A549 (cell line): Measurements from ENCODE around the gene SECISBP2L. TPM values are rescaled to one million over a fixed set of nuclear protein-coding genes. Genes with fewer than 3 reads are reported as not detected.

Experiments
- ATAC-seq, 2 experiments: fragments of 200-7000 bp in 1 of 2; fragments of >200 bp in 1 of 2; cut with Nextera tagmentation in 1 of 2; cut with Tn5 transposase in 1 of 2; 3 replicates each; pipeline versions ENCODE4 v1.8.0 to v1.9.1; 2018 to 2020; ENCODE audit warnings: mild to moderate bottlenecking in 1 of 2, moderate library complexity in 1 of 2
- CTCF ChIA-PET: fragments of 300-600 bp; sonication (Branson Sonifier 250); formaldehyde crosslinking; extraction: SDS; loops from one replicate; lab custom pipeline; 2021; ENCODE audit warnings: antibody characterized with exemption, inconsistent platforms; lab: Yijun Ruan, JAX
- POLR2A ChIA-PET: fragments of 350-600 bp; formaldehyde crosslinking; extraction: SDS; loops from one replicate; lab custom pipeline; 2021; ENCODE audit warnings: antibody characterized with exemption, inconsistent platforms; lab: Yijun Ruan, JAX
- DNase-seq, 2 experiments: peaks; one replicate each; pipeline versions ENCODE4 v3.0.0 to v3.0.0-alpha.2; 2011 to 2016; ENCODE audit warnings: low read depth in 1 of 2, low spot score in 1 of 2
- FAIRE-seq: peaks from 2 replicates; lab custom pipeline; 2011; peaks lifted over from hg19 to GRCh38; lab: Jason Lieb, UNC
- H3K27ac ChIP-seq, 2 experiments: fragments of >200 bp; sonication (Bioruptor Twin); formaldehyde crosslinking; 3 replicates each; pipeline ENCODE4 v1.5.1; 2016 to 2017
- H3K4me1 ChIP-seq: fragments of >200 bp; sonication (Bioruptor Twin); formaldehyde crosslinking; 3 replicates; pipeline ENCODE4 v1.6.1; 2016
- H3K4me2 ChIP-seq: fragments of >200 bp; sonication (Bioruptor Twin); formaldehyde crosslinking; 3 replicates; pipeline ENCODE4 v1.6.1; 2016
- H3K4me3 ChIP-seq: fragments of >200 bp; sonication (Bioruptor Twin); formaldehyde crosslinking; 3 replicates; pipeline ENCODE4 v1.5.1; 2016
- H3K9me3 ChIP-seq: fragments of >200 bp; sonication (Bioruptor Twin); formaldehyde crosslinking; 3 replicates; pipeline ENCODE4 v1.6.1; 2016
- BHLHE40 ChIP-seq: IDR thresholded peaks from 2 replicates; pipeline ENCODE4 v1.6.1; 2012; ENCODE audit warnings: low read depth, low read length, inconsistent platforms
- CEBPB ChIP-seq, 2 experiments: fragments of >200 bp in 1 of 2; sonication (Bioruptor Twin) in 1 of 2; formaldehyde crosslinking in 1 of 2; IDR thresholded peaks; 2 replicates each; pipeline ENCODE4 v1.6.1; 2012 to 2016
- EHF ChIP-seq: fragments of 250-450 bp; sonication (Bioruptor Pico); IDR thresholded peaks from 2 replicates; pipeline ENCODE4 v1.5.0; 2020; ENCODE audit warnings: mild to moderate bottlenecking
- EHMT2 ChIP-seq: fragments of 200-600 bp; sonication (generic); IDR thresholded peaks from 2 replicates; pipeline ENCODE4 v1.6.1; 2016; ENCODE audit warnings: antibody characterized with exemption, low read depth, mild to moderate bottlenecking, moderate library complexity
- ESRRA ChIP-seq: fragments of 150-350 bp; IDR thresholded peaks from 2 replicates; pipeline ENCODE4 v1.6.1; 2014; ENCODE audit warnings: mild to moderate bottlenecking, low read length, borderline replicate concordance
- FOSB ChIP-seq: fragments of 250-450 bp; sonication (Bioruptor Pico); IDR thresholded peaks from 2 replicates; pipeline ENCODE4 v1.5.0; 2020; ENCODE audit warnings: mild to moderate bottlenecking, moderate library complexity
- HOXB13 ChIP-seq: fragments of 250-450 bp; sonication (Bioruptor Pico); IDR thresholded peaks from 2 replicates; pipeline ENCODE4 v1.5.0; 2020; ENCODE audit warnings: low read depth, mild to moderate bottlenecking, moderate library complexity
- HOXB5 ChIP-seq: fragments of 250-450 bp; sonication (Bioruptor Pico); IDR thresholded peaks from 2 replicates; pipeline ENCODE4 v1.5.0; 2020; ENCODE audit warnings: mild to moderate bottlenecking, moderate library complexity
- JUN ChIP-seq, 2 experiments: fragments of >200 bp; sonication (Bioruptor Twin); formaldehyde crosslinking; IDR thresholded peaks; 2 replicates in 1 of 2; 3 replicates in 1 of 2; pipeline ENCODE4 v1.6.1; 2016 to 2017
- KDM5A ChIP-seq: fragments of 200-600 bp; sonication (generic); IDR thresholded peaks from 2 replicates; pipeline ENCODE4 v1.6.1; 2016; ENCODE audit warnings: antibody characterized with exemption, mild to moderate bottlenecking
- MAZ ChIP-seq: fragments of 150-350 bp; IDR thresholded peaks from 2 replicates; pipeline ENCODE4 v1.6.1; 2014; ENCODE audit warnings: antibody characterized with exemption, low read depth, low read length, borderline replicate concordance
- MYC ChIP-seq: IDR thresholded peaks from 2 replicates; pipeline ENCODE4 v1.6.1; 2012; ENCODE audit warnings: mild to moderate bottlenecking, inconsistent platforms, low read length, improper control_type of control experiment, borderline replicate concordance
- NFE2L2 ChIP-seq: fragments of 150-350 bp; conservative IDR thresholded peaks from 2 replicates; pipeline ENCODE4 v1.6.1; 2014; ENCODE audit warnings: low read length
- PHF8 ChIP-seq: fragments of 200-600 bp; sonication (generic); IDR thresholded peaks from 2 replicates; pipeline ENCODE4 v1.6.1; 2016; ENCODE audit warnings: low read depth, mild to moderate bottlenecking, antibody characterized with exemption, moderate library complexity, borderline replicate concordance
- POLR2AphosphoS2 ChIP-seq: conservative IDR thresholded peaks from 2 replicates; pipeline ENCODE4 v1.6.1; 2012; ENCODE audit warnings: low read length, improper control_type of control experiment, inconsistent platforms
- RARB ChIP-seq: fragments of 250-450 bp; sonication (Bioruptor Pico); IDR thresholded peaks from 2 replicates; pipeline ENCODE4 v1.8.0; 2021; ENCODE audit warnings: mild to moderate bottlenecking, moderate library complexity
- ZSCAN20 ChIP-seq: fragments of 250-450 bp; sonication (Bioruptor Pico); IDR thresholded peaks from 2 replicates; pipeline ENCODE4 v1.8.0; 2022; ENCODE audit warnings: mild to moderate bottlenecking, moderate library complexity
- WGBS: methylation state at CpG from one replicate; pipeline ENCODE4 v1.1.6; 2017; ENCODE audit errors: missing lambda C conversion rate; 5-methylcytosine and 5-hydroxymethylcytosine counted together
- polyA plus RNA-seq, 4 experiments: library from polyadenylated mRNA; depleted of rRNA in 3 of 4; stranded (reverse); fragments of >200 nt; fragmentation: RNase III in 1 of 4; extraction: RNeasy Plus Mini Kit Qiagen cat#74134 plus additional on column Dnase treatment in 1 of 4; gene quantifications; 2 replicates in 3 of 4; 3 replicates in 1 of 4; pipeline ENCODE4 v1.2.3, GENCODE V29; 2011 to 2017
- TF ChIP-seq, protein P1 (sequence below): fragments of 150-350 bp; IDR thresholded peaks from 2 replicates; pipeline ENCODE4 v1.6.1; 2014; ENCODE audit warnings: low read depth, mild to moderate bottlenecking, low read length
- TF ChIP-seq, protein P2 (sequence below): fragments of 200-600 bp; sonication (generic); IDR thresholded peaks from 2 replicates; pipeline ENCODE4 v1.6.1; 2016; ENCODE audit warnings: antibody characterized with exemption, mild to moderate bottlenecking, moderate library complexity
- TF ChIP-seq, protein P3 (sequence below): fragments of 450-650 bp; IDR thresholded peaks from 2 replicates; pipeline ENCODE4 v1.6.1; 2014; ENCODE audit warnings: antibody characterized with exemption
- TF ChIP-seq, protein P4 (sequence below): fragments of >200 bp; sonication (Bioruptor Twin); formaldehyde crosslinking; IDR thresholded peaks from 2 replicates; pipeline ENCODE4 v1.6.1; 2016
- TF ChIP-seq, protein P5 (sequence below): fragments of 250-450 bp; sonication (Bioruptor Pico); IDR thresholded peaks from 2 replicates; pipeline ENCODE4 v1.5.0; 2021; ENCODE audit warnings: mild to moderate bottlenecking, moderate library complexity, borderline replicate concordance
- TF ChIP-seq, protein P6 (sequence below): IDR thresholded peaks from 2 replicates; pipeline ENCODE4 v1.6.1; 2012; ENCODE audit warnings: low read depth, borderline replicate concordance

Gene SECISBP2L
- polyA plus RNA-seq, 2 of the 4 experiments (the other 2 are of a cell fraction): 7.5 to 15.0 TPM

DNA sequence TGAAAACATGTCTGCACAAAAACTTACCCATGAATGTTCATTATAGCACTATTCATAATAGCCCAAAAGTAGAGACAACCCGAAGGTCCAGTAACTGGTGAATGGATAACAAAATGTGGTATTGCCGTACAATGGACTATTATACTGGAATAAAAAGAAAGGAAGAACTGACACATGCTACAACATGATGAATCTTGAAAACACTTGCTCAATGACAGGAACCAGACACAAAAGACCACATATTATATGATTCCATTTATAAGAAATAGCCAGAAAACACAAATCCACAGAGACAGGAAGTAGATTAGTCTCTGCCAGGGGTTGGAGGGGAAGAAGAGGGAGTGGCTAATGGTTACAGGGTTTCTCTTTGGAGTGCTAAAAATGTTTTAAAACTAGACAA lies 100.9 kb downstream of the SECISBP2L start:
- POLR2A ChIA-PET: interaction anchor here (0.9 kb wide), 1 partner anchor 19 kb away, joined by 5 read pairs; the partner anchor contains the start of gene SHC4
- Histone ChIP-seq H3K9me3 (no peaks in the 10 kb centered on the region), H3K4me3 (no peak overlapping the region), H3K4me1 (peaks cover 22% of the 10 kb centered on the region), H3K4me2 (peak overlapping the region; percentile 62), H3K27ac (peak overlapping the region in 1 of 2 experiments; percentile 19; a peak in 1 of 6 replicates)
- no peak for ATAC-seq
- FAIRE-seq: no peak
- DNase-seq: no peak
- 95% methylated on average over 2 of the region's 2 CpGs for WGBS
- CTCF ChIA-PET: interaction anchor here (1.1 kb wide), 1 partner anchor 84 kb away, joined by 7 read pairs; no protein-coding TSS in a partner anchor
- TF ChIP-seq HOXB13 (CRISPR knock-in tag) (no peak), HOXB5 (CRISPR knock-in tag) (no peak), NFE2L2 (no peak), BHLHE40 (no peak), ESRRA (no peak), MAZ (no peak), POLR2AphosphoS2 (no peak), EHMT2 (no peak), RARB (CRISPR knock-in tag) (no peak)
- TF ChIP-seq, protein P1, sequence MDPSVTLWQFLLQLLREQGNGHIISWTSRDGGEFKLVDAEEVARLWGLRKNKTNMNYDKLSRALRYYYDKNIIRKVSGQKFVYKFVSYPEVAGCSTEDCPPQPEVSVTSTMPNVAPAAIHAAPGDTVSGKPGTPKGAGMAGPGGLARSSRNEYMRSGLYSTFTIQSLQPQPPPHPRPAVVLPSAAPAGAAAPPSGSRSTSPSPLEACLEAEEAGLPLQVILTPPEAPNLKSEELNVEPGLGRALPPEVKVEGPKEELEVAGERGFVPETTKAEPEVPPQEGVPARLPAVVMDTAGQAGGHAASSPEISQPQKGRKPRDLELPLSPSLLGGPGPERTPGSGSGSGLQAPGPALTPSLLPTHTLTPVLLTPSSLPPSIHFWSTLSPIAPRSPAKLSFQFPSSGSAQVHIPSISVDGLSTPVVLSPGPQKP: no peak
- TF ChIP-seq, protein P2, sequence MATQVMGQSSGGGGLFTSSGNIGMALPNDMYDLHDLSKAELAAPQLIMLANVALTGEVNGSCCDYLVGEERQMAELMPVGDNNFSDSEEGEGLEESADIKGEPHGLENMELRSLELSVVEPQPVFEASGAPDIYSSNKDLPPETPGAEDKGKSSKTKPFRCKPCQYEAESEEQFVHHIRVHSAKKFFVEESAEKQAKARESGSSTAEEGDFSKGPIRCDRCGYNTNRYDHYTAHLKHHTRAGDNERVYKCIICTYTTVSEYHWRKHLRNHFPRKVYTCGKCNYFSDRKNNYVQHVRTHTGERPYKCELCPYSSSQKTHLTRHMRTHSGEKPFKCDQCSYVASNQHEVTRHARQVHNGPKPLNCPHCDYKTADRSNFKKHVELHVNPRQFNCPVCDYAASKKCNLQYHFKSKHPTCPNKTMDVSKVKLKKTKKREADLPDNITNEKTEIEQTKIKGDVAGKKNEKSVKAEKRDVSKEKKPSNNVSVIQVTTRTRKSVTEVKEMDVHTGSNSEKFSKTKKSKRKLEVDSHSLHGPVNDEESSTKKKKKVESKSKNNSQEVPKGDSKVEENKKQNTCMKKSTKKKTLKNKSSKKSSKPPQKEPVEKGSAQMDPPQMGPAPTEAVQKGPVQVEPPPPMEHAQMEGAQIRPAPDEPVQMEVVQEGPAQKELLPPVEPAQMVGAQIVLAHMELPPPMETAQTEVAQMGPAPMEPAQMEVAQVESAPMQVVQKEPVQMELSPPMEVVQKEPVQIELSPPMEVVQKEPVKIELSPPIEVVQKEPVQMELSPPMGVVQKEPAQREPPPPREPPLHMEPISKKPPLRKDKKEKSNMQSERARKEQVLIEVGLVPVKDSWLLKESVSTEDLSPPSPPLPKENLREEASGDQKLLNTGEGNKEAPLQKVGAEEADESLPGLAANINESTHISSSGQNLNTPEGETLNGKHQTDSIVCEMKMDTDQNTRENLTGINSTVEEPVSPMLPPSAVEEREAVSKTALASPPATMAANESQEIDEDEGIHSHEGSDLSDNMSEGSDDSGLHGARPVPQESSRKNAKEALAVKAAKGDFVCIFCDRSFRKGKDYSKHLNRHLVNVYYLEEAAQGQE: no peak
- TF ChIP-seq, protein P3, sequence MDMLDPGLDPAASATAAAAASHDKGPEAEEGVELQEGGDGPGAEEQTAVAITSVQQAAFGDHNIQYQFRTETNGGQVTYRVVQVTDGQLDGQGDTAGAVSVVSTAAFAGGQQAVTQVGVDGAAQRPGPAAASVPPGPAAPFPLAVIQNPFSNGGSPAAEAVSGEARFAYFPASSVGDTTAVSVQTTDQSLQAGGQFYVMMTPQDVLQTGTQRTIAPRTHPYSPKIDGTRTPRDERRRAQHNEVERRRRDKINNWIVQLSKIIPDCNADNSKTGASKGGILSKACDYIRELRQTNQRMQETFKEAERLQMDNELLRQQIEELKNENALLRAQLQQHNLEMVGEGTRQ: no peak

DNA sequence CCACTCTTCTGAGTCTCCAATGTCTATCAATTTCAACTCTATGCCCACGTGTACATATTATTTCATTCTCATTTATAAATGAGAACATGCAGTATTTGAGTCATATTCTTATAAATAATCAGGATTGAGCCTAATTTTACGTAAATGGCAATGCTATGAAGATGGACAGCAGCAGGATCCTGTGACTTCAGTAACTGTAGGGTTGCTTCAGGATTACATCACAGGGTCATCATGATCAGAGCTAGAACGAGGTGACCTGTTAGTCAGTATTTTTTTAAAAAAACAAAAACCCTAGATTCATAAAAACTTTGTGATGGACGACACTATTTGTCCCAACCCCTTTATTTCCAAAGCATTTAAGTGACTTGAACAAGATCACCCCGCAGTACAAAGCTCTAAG lies 104.3 kb downstream of the SECISBP2L start:
- CTCF ChIA-PET: no interaction called here
- TF ChIP-seq FOSB (CRISPR knock-in tag): no peak
- no peak for TF ChIP-seq EHF (CRISPR knock-in tag)
- TF ChIP-seq JUN (IDR thresholded peaks at IDR 0.05): no peak
- no peak for TF ChIP-seq CEBPB (IDR thresholded peaks at IDR 0.05)
- TF ChIP-seq, protein P4, sequence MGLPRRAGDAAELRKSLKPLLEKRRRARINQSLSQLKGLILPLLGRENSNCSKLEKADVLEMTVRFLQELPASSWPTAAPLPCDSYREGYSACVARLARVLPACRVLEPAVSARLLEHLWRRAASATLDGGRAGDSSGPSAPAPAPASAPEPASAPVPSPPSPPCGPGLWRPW: no peak
- TF ChIP-seq, protein P5, sequence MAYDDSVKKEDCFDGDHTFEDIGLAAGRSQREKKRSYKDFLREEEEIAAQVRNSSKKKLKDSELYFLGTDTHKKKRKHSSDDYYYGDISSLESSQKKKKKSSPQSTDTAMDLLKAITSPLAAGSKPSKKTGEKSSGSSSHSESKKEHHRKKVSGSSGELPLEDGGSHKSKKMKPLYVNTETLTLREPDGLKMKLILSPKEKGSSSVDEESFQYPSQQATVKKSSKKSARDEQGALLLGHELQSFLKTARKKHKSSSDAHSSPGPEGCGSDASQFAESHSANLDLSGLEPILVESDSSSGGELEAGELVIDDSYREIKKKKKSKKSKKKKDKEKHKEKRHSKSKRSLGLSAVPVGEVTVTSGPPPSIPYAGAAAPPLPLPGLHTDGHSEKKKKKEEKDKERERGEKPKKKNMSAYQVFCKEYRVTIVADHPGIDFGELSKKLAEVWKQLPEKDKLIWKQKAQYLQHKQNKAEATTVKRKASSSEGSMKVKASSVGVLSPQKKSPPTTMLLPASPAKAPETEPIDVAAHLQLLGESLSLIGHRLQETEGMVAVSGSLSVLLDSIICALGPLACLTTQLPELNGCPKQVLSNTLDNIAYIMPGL: no peak
- TF ChIP-seq PHF8: no peak
- no peak for TF ChIP-seq HOXB5 (CRISPR knock-in tag)
- TF ChIP-seq MYC: no peak
- no peak for TF ChIP-seq BHLHE40
- TF ChIP-seq, protein P2: no peak
- TF ChIP-seq, protein P6, sequence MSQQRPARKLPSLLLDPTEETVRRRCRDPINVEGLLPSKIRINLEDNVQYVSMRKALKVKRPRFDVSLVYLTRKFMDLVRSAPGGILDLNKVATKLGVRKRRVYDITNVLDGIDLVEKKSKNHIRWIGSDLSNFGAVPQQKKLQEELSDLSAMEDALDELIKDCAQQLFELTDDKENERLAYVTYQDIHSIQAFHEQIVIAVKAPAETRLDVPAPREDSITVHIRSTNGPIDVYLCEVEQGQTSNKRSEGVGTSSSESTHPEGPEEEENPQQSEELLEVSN: no peak
- no peak for TF ChIP-seq KDM5A
- TF ChIP-seq NFE2L2: no peak
- no peak for TF ChIP-seq ZSCAN20

More for the DNA sequence above, 104.3 kb downstream of the SECISBP2L start:
- no peak overlapping the region for H3K4me2 ChIP-seq
- H3K4me1 ChIP-seq: peaks cover 34% of the 10 kb centered on the region
- WGBS: 48% methylated on average over 5 of the region's 5 CpGs
- no peak overlapping the region for H3K4me3 ChIP-seq
- no peak for DNase-seq
- ATAC-seq: no peak
- no peaks in the 10 kb centered on the region for H3K9me3 ChIP-seq
- POLR2A ChIA-PET: no interaction called here
- no peak overlapping the region for H3K27ac ChIP-seq
- FAIRE-seq: no peak
